ENCODE data around the gene CHST15.

CHST15 gene

GRCh38 chr10:123965973-123966895, 127.2 kb downstream of the CHST15 start:
- DNase-seq (ENCODE audit: low read depth), result no peak

GRCh38 chr10:123964953-123965352, 128.4 kb downstream of the CHST15 start:
- no peak for DNase-seq (ENCODE audit: low read depth)

GRCh38 chr10:123962756-123963530, 130.5 kb downstream of the CHST15 start:
- no peak for DNase-seq (ENCODE audit: low read depth)

DNA sequence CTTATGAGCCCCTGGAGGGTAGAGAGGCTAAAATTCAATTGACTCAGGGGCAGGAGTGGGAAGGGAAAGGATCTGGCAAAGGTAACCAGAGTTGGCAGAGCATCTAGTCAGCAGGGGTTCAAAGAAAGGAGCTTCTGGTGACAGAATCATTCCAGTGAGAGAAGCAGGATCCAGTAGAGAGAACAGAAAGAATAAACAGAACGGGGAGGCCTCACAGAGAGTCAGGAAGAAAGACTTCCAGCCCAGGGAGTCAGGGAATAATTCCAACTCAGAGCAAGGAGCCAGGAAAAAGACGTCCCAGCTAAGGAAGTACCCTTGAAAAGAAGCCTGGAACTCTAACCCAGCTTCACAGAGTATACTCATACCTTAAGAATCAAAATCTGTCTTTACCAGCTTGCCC, 135.2 kb downstream of the CHST15 start:
- DNase-seq (ENCODE audit: low read depth), result no peak
